IMR-90 (cell line): ENCODE measurements around the gene POLD3. TPM values are rescaled to one million over a fixed set of nuclear protein-coding genes. Genes with fewer than 3 reads are reported as not detected.

Experiments used
- ATAC-seq: fragments of 200-7000 bp; cut with Tn5 transposase; 2 replicates; pipeline ENCODE4 v1.9.1; 2020; ENCODE audit warnings: low read depth, mild to moderate bottlenecking, moderate library complexity
- BruUV-seq: library from RNA; stranded (reverse); fragments of 400-500 nt; replicated peaks from 2 replicates; lab custom pipeline; 2021; lab: Mats Ljungman, UMichigan
- CTCF ChIA-PET: fragments of 300-600 bp; formaldehyde crosslinking; extraction: SDS; loops from one replicate; lab custom pipeline; 2021; ENCODE audit warnings: antibody characterized with exemption; lab: Yijun Ruan, JAX
- POLR2A ChIA-PET: fragments of 300-600 bp; sonication (Branson Sonifier 250); formaldehyde crosslinking; loops from one replicate; lab custom pipeline; 2022; ENCODE audit warnings: antibody characterized with exemption; ENCODE audit not compliant: unreplicated experiment; lab: Charles Lee
- DNase-seq: peaks from one replicate; pipeline ENCODE4 v3.0.0; 2013
- H2AFZ ChIP-seq: replicated peaks from 2 replicates; pipeline ENCODE3; 2013; ENCODE audit warnings: low read length, mild to moderate bottlenecking; ENCODE audit not compliant: poor library complexity
- H2AK5ac ChIP-seq: 2 replicates; pipeline ENCODE4 v1.6.1; 2013; ENCODE audit warnings: low read depth, low read length, inconsistent platforms
- H2AK9ac ChIP-seq: replicated peaks from 2 replicates; pipeline ENCODE3; 2013; ENCODE audit warnings: mild to moderate bottlenecking, low read depth, low read length, moderate library complexity; ENCODE audit not compliant: poor library complexity
- H2BK120ac ChIP-seq: 2 replicates; pipeline ENCODE4 v1.6.1; 2013; ENCODE audit warnings: low read depth, low read length, inconsistent platforms
- H2BK15ac ChIP-seq: 3 replicates; pipeline ENCODE4 v1.6.1; 2013; ENCODE audit warnings: low read depth, low read length, inconsistent platforms
- H2BK20ac ChIP-seq: 2 replicates; pipeline ENCODE4 v1.6.1; 2013; ENCODE audit warnings: low read depth, mild to moderate bottlenecking, inconsistent platforms, low read length, moderate library complexity
- H2BK5ac ChIP-seq: 2 replicates; pipeline ENCODE4 v1.6.1; 2013; ENCODE audit warnings: mild to moderate bottlenecking, low read depth, low read length, inconsistent platforms; ENCODE audit not compliant: poor library complexity, severe bottlenecking
- H3K14ac ChIP-seq: replicated peaks from 2 replicates; pipeline ENCODE4 v1.6.1; 2013; ENCODE audit warnings: low read depth, low read length, inconsistent platforms
- H3K18ac ChIP-seq: 2 replicates; pipeline ENCODE4 v1.6.1; 2013; ENCODE audit warnings: low read depth, low read length, control low read depth
- H3K23ac ChIP-seq: 2 replicates; pipeline ENCODE4 v1.6.1; 2013; ENCODE audit warnings: low read depth, low read length, inconsistent platforms
- H3K27ac ChIP-seq: 2 replicates; pipeline ENCODE4 v1.5.1; 2013; ENCODE audit warnings: mild to moderate bottlenecking, control low read depth, low read length; ENCODE audit not compliant: insufficient read depth
- H3K27me3 ChIP-seq: 2 replicates; pipeline ENCODE4 v1.6.1; 2013; ENCODE audit warnings: low read length; ENCODE audit not compliant: control insufficient read depth, insufficient read depth
- H3K36me3 ChIP-seq: 2 replicates; pipeline ENCODE4 v1.6.1; 2013; ENCODE audit warnings: low read length, mixed read lengths; ENCODE audit not compliant: control insufficient read depth, insufficient read depth
- H3K4ac ChIP-seq: 2 replicates; pipeline ENCODE4 v1.6.1; 2013; ENCODE audit warnings: low read depth, low read length, inconsistent platforms
- H3K4me1 ChIP-seq: 2 replicates; pipeline ENCODE4 v1.6.1; 2013; ENCODE audit warnings: low read length, mixed read lengths; ENCODE audit not compliant: control insufficient read depth, insufficient read depth
- H3K4me2 ChIP-seq: 2 replicates; pipeline ENCODE4 v1.6.1; 2013; ENCODE audit warnings: low read depth, mild to moderate bottlenecking, control low read depth, low read length, moderate library complexity
- H3K4me3 ChIP-seq: 2 replicates; pipeline ENCODE4 v1.5.1; 2013; ENCODE audit warnings: low read depth, mild to moderate bottlenecking, control low read depth, low read length, moderate library complexity; ENCODE audit not compliant: insufficient read depth
- H3K56ac ChIP-seq: 2 replicates; pipeline ENCODE4 v1.6.1; 2013; ENCODE audit warnings: low read length, inconsistent platforms; ENCODE audit not compliant: insufficient read depth; ENCODE audit errors: extremely low read depth
- H3K79me1 ChIP-seq, 2 experiments: 2 replicates each; pipeline ENCODE4 v1.6.1; 2013; ENCODE audit warnings: low read length in 2 of 2, inconsistent platforms in 1 of 2, low read depth in 1 of 2
- H3K9ac ChIP-seq: 2 replicates; pipeline ENCODE4 v1.6.1; 2013; ENCODE audit warnings: low read depth, low read length, control low read depth
- H3K9me1 ChIP-seq: 2 replicates; pipeline ENCODE4 v1.6.1; 2013; ENCODE audit warnings: low read length, inconsistent platforms; ENCODE audit not compliant: insufficient read depth
- H3K9me3 ChIP-seq: 2 replicates; pipeline ENCODE4 v1.6.1; 2013; ENCODE audit warnings: low read length; ENCODE audit not compliant: control insufficient read depth, insufficient read depth
- H4K20me1 ChIP-seq: 2 replicates; pipeline ENCODE4 v1.6.1; 2013; ENCODE audit warnings: low read length, inconsistent platforms; ENCODE audit not compliant: insufficient read depth
- H4K5ac ChIP-seq: 2 replicates; pipeline ENCODE4 v1.6.1; 2013; ENCODE audit warnings: mild to moderate bottlenecking, low read depth, low read length, control low read depth
- H4K8ac ChIP-seq, 2 experiments: 2 replicates each; pipeline ENCODE4 v1.6.1; 2013; ENCODE audit warnings: low read depth in 2 of 2, low read length in 2 of 2, control low read depth in 1 of 2, inconsistent platforms in 1 of 2
- H4K91ac ChIP-seq: 2 replicates; pipeline ENCODE4 v1.6.1; 2013; ENCODE audit warnings: low read depth, low read length, inconsistent platforms; ENCODE audit not compliant: insufficient read depth
- CEBPB ChIP-seq: IDR thresholded peaks from 2 replicates; pipeline ENCODE4 v1.6.1; 2012; ENCODE audit warnings: low read depth, low read length, improper control_type of control experiment
- ELK1 ChIP-seq: fragments of 150-350 bp; IDR thresholded peaks from 2 replicates; pipeline ENCODE4 v1.6.1; 2016; ENCODE audit warnings: low read depth, mild to moderate bottlenecking, low read length, moderate library complexity, borderline replicate concordance
- FOS ChIP-seq: fragments of 150-350 bp; IDR thresholded peaks from 2 replicates; pipeline ENCODE4 v1.6.1; 2016; ENCODE audit warnings: low read depth, low read length
- MAFK ChIP-seq: IDR thresholded peaks from 2 replicates; pipeline ENCODE4 v1.6.1; 2012; ENCODE audit warnings: low read depth, low read length, improper control_type of control experiment
- MAZ ChIP-seq: IDR thresholded peaks from 2 replicates; pipeline ENCODE4 v1.6.1; 2012; ENCODE audit warnings: low read depth, mild to moderate bottlenecking, low read length, improper control_type of control experiment, moderate library complexity, borderline replicate concordance
- POLR2A ChIP-seq: IDR thresholded peaks from 2 replicates; pipeline ENCODE4 v1.6.1; 2012; ENCODE audit warnings: mild to moderate bottlenecking, low read depth, low read length
- RAD21 ChIP-seq: IDR thresholded peaks from 2 replicates; pipeline ENCODE4 v1.6.1; 2012; ENCODE audit warnings: low read length, improper control_type of control experiment
- RCOR1 ChIP-seq: IDR thresholded peaks from 2 replicates; pipeline ENCODE4 v1.6.1; 2012; ENCODE audit warnings: mild to moderate bottlenecking, low read length, improper control_type of control experiment; ENCODE audit not compliant: insufficient replicate concordance
- RFX5 ChIP-seq: IDR thresholded peaks from 2 replicates; pipeline ENCODE4 v1.8.0; 2012; ENCODE audit warnings: low read depth, mild to moderate bottlenecking, low read length, moderate library complexity
- SMC3 ChIP-seq: fragments of 150-350 bp; IDR thresholded peaks from 2 replicates; pipeline ENCODE4 v1.6.1; 2016; ENCODE audit warnings: low read depth, mild to moderate bottlenecking, antibody characterized with exemption, low read length, moderate library complexity
- USF2 ChIP-seq: fragments of 150-350 bp; IDR thresholded peaks from 2 replicates; pipeline ENCODE4 v1.6.1; 2017; ENCODE audit warnings: mild to moderate bottlenecking, antibody characterized with exemption, low read length, low read depth
- WGBS, 2 experiments: methylation state at CpG; one replicate each; pipeline versions ENCODE4 v1.1.5 to v1.1.7; 2013; ENCODE audit warnings: missing lambda C conversion rate in 2 of 2; ENCODE audit not compliant: insufficient read length in 1 of 2; ENCODE audit errors: extremely low coverage in 2 of 2; 5-methylcytosine and 5-hydroxymethylcytosine counted together
- dilution Hi-C: fragments of 300-500 bp; cut with HindIII; formaldehyde crosslinking; loops from one replicate; pipeline ENCODE4 v1.14.3; 2018; ENCODE audit warnings: low sequenced_read_pairs; ENCODE audit not compliant: unreplicated experiment
- in situ Hi-C: fragments of 300-500 bp; cut with MboI; formaldehyde crosslinking; loops from 3 replicates; pipeline ENCODE4 v1.14.3; 2019; ENCODE audit warnings: low sequenced_read_pairs, inconsistent platforms, mixed read lengths
- intact Hi-C: fragments of 100-400 bp; cut with micrococcal nuclease; formaldehyde crosslinking; loops from 2 replicates; pipeline ENCODE4 v1.10.0; 2022
- polyA plus RNA-seq, 3 experiments: library from polyadenylated mRNA; depleted of rRNA; stranded (reverse); fragments of >200 nt; gene quantifications; 2 replicates each; pipeline ENCODE4 v1.2.3, GENCODE V29; 2012; ENCODE audit warnings: low replicate concordance in 1 of 3
- total RNA-seq: library from RNA; depleted of rRNA; stranded (reverse); fragments of >200 nt; gene quantifications from 2 replicates; pipeline ENCODE4 v1.2.3, GENCODE V29; 2012
- TF ChIP-seq, protein P1 (sequence below): conservative IDR thresholded peaks from 2 replicates; pipeline ENCODE4 v1.5.1; 2012; ENCODE audit warnings: mild to moderate bottlenecking, low read depth, low read length, improper control_type of control experiment

The POLD3 gene
- total and polyA plus RNA-seq, 2 of the 4 experiments (the other 2 are of a cell fraction): 9.1 to 9.2 TPM

DNA sequence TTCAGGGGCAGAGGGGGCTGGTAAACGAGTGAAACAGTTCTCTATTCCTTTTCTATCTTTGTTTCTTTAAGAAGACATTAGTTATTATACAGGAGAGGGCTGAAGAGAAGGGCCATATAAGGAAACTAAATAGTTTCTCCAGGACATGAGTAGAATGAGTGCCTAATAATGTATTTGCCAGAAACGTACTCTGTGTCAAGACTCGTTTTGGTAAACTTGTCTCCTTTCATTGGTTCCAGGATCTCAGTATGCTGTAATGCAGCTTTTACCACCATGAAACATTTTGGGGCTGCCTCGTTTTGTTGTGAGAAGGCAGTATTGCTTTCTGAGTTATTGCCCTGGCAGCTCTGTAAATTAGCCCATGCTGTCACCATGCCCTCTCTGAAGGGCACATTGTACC, 51.7 kb downstream of the POLD3 start:
- Histone ChIP-seq H2BK20ac (no peak overlapping the region), H4K91ac (no peak overlapping the region), H3K4me3 (no peak overlapping the region), H2AK9ac (no peak overlapping the region), H3K4ac (no peak overlapping the region; the same call in 1 of the 2 replicates), H3K27me3 (no peaks in the 10 kb centered on the region), H3K9me1 (peaks cover 13% of the 10 kb centered on the region), H4K5ac (peak overlapping the region; percentile 82), H2BK120ac (0 out of 2 replicates have a peak overlapping the region, but pooled peaks have one; percentile 16), H3K4me1 (peaks cover 22% of the 10 kb centered on the region), H3K14ac (no peak overlapping the region; the same call in 1 of the 2 replicates), H3K9ac (no peak overlapping the region), H4K8ac (0 out of 4 replicates have a peak overlapping the region, but pooled peaks of 1 of the 2 experiments have one; percentile 12), H2AK5ac (peak overlapping the region; percentile 67; the same call in 1 of the 2 replicates), H3K27ac (no peak overlapping the region), H2AFZ (no peak overlapping the region), H2BK5ac (no peak overlapping the region), H2BK15ac (peak overlapping the region; percentile 38; the same call in 1 of the 3 replicates), H4K20me1 (no peaks in the 10 kb centered on the region), H3K9me3 (no peaks in the 10 kb centered on the region), H3K56ac (no peak overlapping the region), H3K4me2 (no peak overlapping the region), H3K23ac (no peak overlapping the region), H3K36me3 (peaks cover 12% of the 10 kb centered on the region), H3K18ac (peak overlapping the region; percentile 76), H3K79me1 (peaks cover 3 to 17% of the 10 kb centered on the region in 2 experiments; a peak in 2 of 4 replicates)
- ATAC-seq: no peak
- no CpG with 5 or more reads among the region's 4 CpGs for WGBS, 2 experiments
- TF ChIP-seq RFX5: no peak
- TF ChIP-seq, protein P1, sequence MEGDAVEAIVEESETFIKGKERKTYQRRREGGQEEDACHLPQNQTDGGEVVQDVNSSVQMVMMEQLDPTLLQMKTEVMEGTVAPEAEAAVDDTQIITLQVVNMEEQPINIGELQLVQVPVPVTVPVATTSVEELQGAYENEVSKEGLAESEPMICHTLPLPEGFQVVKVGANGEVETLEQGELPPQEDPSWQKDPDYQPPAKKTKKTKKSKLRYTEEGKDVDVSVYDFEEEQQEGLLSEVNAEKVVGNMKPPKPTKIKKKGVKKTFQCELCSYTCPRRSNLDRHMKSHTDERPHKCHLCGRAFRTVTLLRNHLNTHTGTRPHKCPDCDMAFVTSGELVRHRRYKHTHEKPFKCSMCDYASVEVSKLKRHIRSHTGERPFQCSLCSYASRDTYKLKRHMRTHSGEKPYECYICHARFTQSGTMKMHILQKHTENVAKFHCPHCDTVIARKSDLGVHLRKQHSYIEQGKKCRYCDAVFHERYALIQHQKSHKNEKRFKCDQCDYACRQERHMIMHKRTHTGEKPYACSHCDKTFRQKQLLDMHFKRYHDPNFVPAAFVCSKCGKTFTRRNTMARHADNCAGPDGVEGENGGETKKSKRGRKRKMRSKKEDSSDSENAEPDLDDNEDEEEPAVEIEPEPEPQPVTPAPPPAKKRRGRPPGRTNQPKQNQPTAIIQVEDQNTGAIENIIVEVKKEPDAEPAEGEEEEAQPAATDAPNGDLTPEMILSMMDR: no peak
- no peak for TF ChIP-seq POLR2A
- TF ChIP-seq SMC3: no peak
- TF ChIP-seq MAFK: no peak
- TF ChIP-seq USF2: no peak
- TF ChIP-seq RCOR1: no peak
- TF ChIP-seq FOS: no peak
- TF ChIP-seq CEBPB: no peak
- TF ChIP-seq ELK1: no peak
- TF ChIP-seq MAZ: no peak
- no peak for TF ChIP-seq RAD21
- in situ Hi-C loops (no loop called here), intact Hi-C loops (no loop called here), dilution Hi-C loops (no loop called here)
- BruUV-seq: no TSS peak
- CTCF ChIA-PET: no interaction called here
- POLR2A ChIA-PET: no interaction called here
- no peak for DNase-seq
